HG03460 (cell line): ENCODE measurements around the gene EPB41L2.
"Not testable (repeated sequence)": the region's sequence is repeated elsewhere in the genome, so short reads cannot be mapped to it uniquely, and the experiment has no call there.

ENCODE experiments used
- ATAC-seq: cut with Tn5 transposase; IDR thresholded peaks from one replicate; pipeline ENCODE4 v1.9.1; 2021; ENCODE audit not compliant: unreplicated experiment

The EPB41L2 gene

GRCh38 chr6:130958468-130958867, 104.6 kb downstream of the EPB41L2 start:
- no peak for ATAC-seq

- no peak for ATAC-seq
Observed at GRCh38 chr6:130955755-130956154, 107.3 kb downstream of the EPB41L2 start.

GRCh38 chr6:130949553-130949952, 113.5 kb downstream of the EPB41L2 start:
- no peak for ATAC-seq

- no peak for ATAC-seq
Observed at GRCh38 chr6:130947464-130947863, 115.6 kb downstream of the EPB41L2 start.

GRCh38 chr6:130946076-130946475, 117.0 kb downstream of the EPB41L2 start:
- no peak for ATAC-seq

- no peak for ATAC-seq
Observed at GRCh38 chr6:130945401-130945919, 117.6 kb downstream of the EPB41L2 start.

GRCh38 chr6:130944486-130944885, 118.6 kb downstream of the EPB41L2 start:
- no peak for ATAC-seq

- no peak for ATAC-seq
Observed at GRCh38 chr6:130943738-130944137, 119.3 kb downstream of the EPB41L2 start.

GRCh38 chr6:130942752-130943151, 120.3 kb downstream of the EPB41L2 start:
- not testable (repeated sequence) for ATAC-seq

GRCh38 chr6:130937942-130938604, 125.0 kb downstream of the EPB41L2 start:
- ATAC-seq, result no peak

GRCh38 chr6:130936933-130937332, 126.1 kb downstream of the EPB41L2 start:
- no peak for ATAC-seq

- ATAC-seq, result no peak
Observed at GRCh38 chr6:130935978-130936377, 127.1 kb downstream of the EPB41L2 start.

GRCh38 chr6:130934848-130935585, 128.0 kb downstream of the EPB41L2 start:
- no peak for ATAC-seq

- no peak for ATAC-seq
Observed at GRCh38 chr6:130933712-130934200, 129.3 kb downstream of the EPB41L2 start.

- no peak for ATAC-seq
Observed at GRCh38 chr6:130932921-130933320, 130.1 kb downstream of the EPB41L2 start.

- no peak for ATAC-seq
Observed at GRCh38 chr6:130932438-130932837, 130.6 kb downstream of the EPB41L2 start.

- ATAC-seq, result no peak
Observed at GRCh38 chr6:130931683-130932082, 131.4 kb downstream of the EPB41L2 start.

- ATAC-seq, result no peak
Observed at GRCh38 chr6:130929036-130929678, 133.9 kb downstream of the EPB41L2 start.

- ATAC-seq, result no peak
Observed at GRCh38 chr6:130928158-130928912, 134.7 kb downstream of the EPB41L2 start.

- no peak for ATAC-seq
Observed at GRCh38 chr6:130927305-130927704, 135.7 kb downstream of the EPB41L2 start.

- no peak for ATAC-seq
Observed at GRCh38 chr6:130923350-130923749, 139.7 kb downstream of the EPB41L2 start.
